PC-3 (cell line): ENCODE data around the gene AP3M1.

Experiments used
- EZH2 ChIP-seq: fragments of 300-600 bp; sonication (generic); IDR thresholded peaks from one replicate; pipeline ENCODE4 v1.6.1; 2017; ENCODE audit warnings: antibody characterized with exemption, mild to moderate bottlenecking, low read length; ENCODE audit not compliant: unreplicated experiment
- TF ChIP-seq, protein P1 (sequence below): fragments of 300-600 bp; sonication (generic); conservative IDR thresholded peaks from 2 replicates; pipeline ENCODE4 v1.5.1; 2017; ENCODE audit warnings: antibody characterized with exemption, low read depth, mild to moderate bottlenecking, low read length

DNA sequence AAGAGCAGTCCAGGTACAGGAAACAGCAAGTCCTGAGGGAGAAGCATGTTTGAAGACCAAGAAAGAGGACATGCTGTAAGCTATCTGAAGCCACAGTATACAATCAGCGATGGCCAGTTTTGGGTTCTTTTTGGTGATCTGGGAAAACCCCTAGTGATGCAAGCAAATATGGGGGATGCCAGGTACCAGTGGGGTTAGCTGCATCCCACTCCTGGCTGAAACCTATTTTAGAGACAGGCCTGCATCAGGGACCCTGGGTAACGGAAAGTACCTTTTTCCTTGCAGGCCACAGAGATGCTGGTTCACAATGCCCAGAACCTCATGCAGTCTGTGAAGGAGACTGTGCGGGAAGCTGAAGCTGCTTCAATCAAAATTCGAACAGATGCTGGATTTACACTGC lies 32.9 kb downstream of the AP3M1 start:
- TF ChIP-seq, protein P1, sequence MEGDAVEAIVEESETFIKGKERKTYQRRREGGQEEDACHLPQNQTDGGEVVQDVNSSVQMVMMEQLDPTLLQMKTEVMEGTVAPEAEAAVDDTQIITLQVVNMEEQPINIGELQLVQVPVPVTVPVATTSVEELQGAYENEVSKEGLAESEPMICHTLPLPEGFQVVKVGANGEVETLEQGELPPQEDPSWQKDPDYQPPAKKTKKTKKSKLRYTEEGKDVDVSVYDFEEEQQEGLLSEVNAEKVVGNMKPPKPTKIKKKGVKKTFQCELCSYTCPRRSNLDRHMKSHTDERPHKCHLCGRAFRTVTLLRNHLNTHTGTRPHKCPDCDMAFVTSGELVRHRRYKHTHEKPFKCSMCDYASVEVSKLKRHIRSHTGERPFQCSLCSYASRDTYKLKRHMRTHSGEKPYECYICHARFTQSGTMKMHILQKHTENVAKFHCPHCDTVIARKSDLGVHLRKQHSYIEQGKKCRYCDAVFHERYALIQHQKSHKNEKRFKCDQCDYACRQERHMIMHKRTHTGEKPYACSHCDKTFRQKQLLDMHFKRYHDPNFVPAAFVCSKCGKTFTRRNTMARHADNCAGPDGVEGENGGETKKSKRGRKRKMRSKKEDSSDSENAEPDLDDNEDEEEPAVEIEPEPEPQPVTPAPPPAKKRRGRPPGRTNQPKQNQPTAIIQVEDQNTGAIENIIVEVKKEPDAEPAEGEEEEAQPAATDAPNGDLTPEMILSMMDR, result no peak
- TF ChIP-seq EZH2, result no peak
